ENCODE measurements around the gene FURIN.

DNA sequence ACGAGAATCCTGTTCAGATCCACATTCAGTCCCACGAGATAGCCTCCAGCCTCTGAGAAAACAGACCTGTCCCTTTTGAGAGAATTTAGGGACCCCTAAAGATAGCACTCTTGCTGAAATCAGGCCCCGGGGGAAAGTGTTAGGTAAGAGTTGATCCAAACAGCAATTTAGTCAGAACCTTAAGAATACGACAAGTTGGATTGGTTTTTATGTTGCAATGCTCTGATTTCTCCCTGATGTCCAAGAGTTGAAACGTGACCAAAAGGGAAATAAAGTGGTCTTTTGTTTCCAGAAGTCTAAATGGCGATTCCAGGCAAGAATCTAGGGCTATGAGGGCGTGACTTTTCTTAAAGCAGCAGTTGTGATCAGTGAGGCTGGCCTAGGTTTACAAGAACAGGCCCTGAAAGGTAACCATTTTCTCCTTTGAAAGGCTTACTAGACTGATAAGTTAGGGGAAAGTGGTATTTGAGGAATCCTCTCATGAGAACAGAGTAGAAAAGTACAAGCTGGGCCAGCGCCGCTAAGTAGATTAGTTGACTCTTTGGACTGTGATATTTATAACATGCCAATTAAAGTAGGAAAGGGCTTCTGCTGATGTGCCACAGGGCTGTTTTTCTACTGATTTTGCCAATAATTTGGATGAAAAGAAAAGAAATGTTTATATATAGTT, 39.6 kb downstream of the FURIN start:
- TF ChIP-seq POLR2A (IDR thresholded peaks at IDR 0.05; ENCODE audit: low read length) = no peak
- TF ChIP-seq RAD21 (conservative IDR thresholded peaks at IDR 0.05 in 1 of 2, IDR thresholded peaks at IDR 0.05 in 1 of 2) = no peak
- TF ChIP-seq, protein P1, sequence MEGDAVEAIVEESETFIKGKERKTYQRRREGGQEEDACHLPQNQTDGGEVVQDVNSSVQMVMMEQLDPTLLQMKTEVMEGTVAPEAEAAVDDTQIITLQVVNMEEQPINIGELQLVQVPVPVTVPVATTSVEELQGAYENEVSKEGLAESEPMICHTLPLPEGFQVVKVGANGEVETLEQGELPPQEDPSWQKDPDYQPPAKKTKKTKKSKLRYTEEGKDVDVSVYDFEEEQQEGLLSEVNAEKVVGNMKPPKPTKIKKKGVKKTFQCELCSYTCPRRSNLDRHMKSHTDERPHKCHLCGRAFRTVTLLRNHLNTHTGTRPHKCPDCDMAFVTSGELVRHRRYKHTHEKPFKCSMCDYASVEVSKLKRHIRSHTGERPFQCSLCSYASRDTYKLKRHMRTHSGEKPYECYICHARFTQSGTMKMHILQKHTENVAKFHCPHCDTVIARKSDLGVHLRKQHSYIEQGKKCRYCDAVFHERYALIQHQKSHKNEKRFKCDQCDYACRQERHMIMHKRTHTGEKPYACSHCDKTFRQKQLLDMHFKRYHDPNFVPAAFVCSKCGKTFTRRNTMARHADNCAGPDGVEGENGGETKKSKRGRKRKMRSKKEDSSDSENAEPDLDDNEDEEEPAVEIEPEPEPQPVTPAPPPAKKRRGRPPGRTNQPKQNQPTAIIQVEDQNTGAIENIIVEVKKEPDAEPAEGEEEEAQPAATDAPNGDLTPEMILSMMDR (IDR thresholded peaks at IDR 0.05) = no peak
- TF ChIP-seq BHLHE40 (IDR thresholded peaks at IDR 0.05; ENCODE audit: low read depth, low read length) = no peak
- no peak for TF ChIP-seq RNF2 (IDR thresholded peaks at IDR 0.05; ENCODE audit: borderline replicate concordance, low read depth)
- no peak for TF ChIP-seq MYC (IDR thresholded peaks at IDR 0.05; ENCODE audit: borderline replicate concordance, low read length)
- TF ChIP-seq, protein P2, sequence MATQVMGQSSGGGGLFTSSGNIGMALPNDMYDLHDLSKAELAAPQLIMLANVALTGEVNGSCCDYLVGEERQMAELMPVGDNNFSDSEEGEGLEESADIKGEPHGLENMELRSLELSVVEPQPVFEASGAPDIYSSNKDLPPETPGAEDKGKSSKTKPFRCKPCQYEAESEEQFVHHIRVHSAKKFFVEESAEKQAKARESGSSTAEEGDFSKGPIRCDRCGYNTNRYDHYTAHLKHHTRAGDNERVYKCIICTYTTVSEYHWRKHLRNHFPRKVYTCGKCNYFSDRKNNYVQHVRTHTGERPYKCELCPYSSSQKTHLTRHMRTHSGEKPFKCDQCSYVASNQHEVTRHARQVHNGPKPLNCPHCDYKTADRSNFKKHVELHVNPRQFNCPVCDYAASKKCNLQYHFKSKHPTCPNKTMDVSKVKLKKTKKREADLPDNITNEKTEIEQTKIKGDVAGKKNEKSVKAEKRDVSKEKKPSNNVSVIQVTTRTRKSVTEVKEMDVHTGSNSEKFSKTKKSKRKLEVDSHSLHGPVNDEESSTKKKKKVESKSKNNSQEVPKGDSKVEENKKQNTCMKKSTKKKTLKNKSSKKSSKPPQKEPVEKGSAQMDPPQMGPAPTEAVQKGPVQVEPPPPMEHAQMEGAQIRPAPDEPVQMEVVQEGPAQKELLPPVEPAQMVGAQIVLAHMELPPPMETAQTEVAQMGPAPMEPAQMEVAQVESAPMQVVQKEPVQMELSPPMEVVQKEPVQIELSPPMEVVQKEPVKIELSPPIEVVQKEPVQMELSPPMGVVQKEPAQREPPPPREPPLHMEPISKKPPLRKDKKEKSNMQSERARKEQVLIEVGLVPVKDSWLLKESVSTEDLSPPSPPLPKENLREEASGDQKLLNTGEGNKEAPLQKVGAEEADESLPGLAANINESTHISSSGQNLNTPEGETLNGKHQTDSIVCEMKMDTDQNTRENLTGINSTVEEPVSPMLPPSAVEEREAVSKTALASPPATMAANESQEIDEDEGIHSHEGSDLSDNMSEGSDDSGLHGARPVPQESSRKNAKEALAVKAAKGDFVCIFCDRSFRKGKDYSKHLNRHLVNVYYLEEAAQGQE (IDR thresholded peaks at IDR 0.05) = no peak
